ENCODE results near the gene FOXO6. TPM values are rescaled to one million over a fixed set of nuclear protein-coding genes. Genes with fewer than 3 reads are reported as not detected.
A peak's percentile ranks its signal among the peaks of the same experiment; 100 is the strongest.

Gene FOXO6
- total RNA-seq, 1 donor from 2014 or later, result not detected

DNA sequence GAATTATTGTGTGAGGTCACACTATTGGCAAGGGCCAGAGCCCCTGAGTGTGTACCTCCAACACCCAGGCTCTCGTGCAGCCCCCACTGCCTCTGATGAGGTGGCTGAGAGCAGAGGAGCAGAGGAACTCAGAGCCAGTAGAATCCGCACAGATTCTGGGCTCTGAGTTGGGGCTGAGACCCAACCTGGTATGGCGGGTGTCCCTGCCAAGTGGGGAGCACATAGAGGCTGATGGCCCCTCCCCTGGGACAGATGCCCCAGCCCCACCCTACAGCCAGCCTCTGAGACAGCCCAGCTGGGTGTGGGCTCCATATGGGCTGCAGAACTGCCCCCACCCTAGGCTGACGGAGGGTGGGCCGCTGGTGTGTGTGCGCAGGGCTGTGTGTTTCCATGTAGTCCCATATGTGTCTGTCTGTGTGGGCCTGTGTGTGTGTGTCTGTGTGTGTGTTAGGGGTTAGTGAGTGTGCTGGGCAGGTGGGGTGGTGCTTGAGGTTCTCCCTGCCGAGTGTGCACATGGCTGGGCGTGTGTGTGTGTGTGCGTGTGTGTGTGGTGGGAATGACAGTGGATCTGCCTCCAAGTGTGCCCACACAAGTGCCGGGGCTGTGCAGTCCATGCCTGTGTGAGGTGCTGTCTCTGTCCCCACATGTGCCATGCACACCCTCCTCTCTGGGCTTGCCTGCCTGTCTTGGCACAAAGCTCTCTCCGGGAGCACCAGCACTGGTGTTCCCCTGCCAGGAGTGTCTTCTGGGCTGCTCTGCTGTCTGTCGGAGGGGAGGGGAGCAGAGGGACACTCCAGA, 24.4 kb downstream of the FOXO6 start:
- no peak for ATAC-seq

DNA sequence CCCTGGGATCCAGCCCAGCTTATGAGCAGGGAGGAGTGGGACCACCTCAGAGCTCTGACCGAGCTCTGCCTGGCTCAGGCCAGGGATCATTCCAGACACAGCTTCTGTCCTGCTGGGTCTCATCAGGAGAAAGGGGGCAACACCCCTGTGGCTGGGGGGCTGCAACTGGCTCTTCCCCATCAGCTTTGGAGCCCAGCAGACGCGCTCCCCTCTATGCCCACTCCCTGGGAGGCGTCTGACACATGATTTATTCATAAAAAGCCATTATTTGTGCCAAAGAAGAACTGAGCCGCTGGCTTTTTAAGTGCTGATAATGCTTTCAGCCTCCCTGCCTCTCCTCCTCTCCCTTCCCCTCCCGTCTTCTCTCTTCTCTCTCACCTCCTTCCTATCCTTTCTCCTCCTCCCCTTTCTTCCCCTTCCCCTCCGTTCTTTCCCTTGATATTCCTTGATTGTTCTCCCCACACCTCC, 25.0 kb downstream of the FOXO6 start:
- ATAC-seq, result no peak

GRCh38 chr1:41387667-41388091, 26.4 kb downstream of the FOXO6 start:
- ATAC-seq, result peak; percentile 54

- no peak for ATAC-seq
Measured at GRCh38 chr1:41388510-41388909, 27.3 kb downstream of the FOXO6 start.

DNA sequence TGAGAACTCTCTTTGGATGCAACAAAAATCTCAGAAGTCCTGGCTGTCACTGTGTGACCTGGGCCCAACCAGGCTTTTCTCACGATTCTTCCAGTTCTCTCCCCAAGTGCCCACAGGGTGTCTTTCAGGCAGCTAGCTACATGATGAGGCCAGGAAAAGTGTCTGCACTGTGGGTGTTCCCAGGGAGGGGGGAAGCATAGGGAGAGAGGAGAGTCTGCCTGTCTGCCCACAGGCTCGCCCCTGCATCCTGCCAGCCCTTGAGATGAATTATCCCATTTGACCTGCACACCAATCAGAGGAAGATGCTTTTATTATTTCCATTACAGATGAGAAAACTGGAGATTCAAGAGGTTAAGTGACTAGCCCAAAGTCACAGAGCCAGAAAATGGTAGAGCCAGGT, 27.8 kb downstream of the FOXO6 start:
- ATAC-seq, result no peak

GRCh38 chr1:41390166-41390565, 28.9 kb downstream of the FOXO6 start:
- no peak for ATAC-seq

DNA sequence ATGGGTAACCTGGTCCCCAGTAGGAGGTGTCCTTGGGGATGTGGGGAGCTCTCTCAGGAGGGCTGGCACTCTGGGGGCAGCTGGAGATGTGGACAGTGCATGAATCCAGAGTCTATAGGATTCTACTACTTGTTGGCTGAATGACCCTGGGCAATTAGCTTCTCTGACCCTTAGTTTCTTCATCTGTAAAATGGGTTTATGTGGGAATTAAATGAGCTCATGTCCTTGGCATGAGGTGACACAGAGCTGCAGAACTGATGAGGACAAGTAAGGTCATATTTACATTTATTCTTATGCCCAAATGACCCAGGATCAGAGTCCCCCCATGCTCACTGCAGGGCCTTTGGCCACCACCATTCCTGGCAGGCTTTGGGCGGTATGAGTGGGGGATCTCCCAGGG, 29.3 kb downstream of the FOXO6 start:
- no peak for ATAC-seq

DNA sequence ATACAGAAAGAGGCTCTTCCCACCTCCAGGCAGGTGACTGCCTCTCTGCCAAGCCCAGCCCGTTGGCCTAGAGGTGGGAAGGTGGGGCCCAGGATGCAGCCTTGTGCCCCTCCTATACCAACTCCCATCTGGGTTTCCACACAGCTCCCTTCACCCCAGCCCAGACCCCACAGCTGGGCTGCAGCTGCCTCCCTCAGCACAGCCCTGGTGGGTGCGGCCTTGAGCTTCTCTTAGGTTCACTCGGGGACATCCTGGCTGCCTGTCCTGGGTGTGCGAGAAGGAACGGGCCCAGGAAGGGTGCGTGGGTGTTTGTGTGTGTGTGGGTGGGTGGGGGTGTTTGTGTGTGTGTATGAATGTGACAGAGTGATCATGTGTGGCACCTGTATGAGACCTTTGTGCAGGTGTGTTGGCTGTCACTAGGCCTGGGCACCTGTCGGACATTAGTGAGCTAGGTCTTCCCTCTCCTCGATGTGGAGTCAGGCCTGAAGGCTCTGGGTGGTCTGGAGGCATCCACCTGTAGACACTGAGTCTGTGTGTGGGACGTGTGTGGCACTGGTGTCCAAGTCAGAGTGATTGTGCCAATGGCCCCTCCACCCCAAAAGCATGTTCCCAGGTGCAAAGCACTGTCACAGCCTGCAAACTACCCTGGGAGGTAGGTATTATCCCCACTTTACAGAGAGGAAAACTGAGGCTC, 30.7 kb downstream of the FOXO6 start:
- no peak for ATAC-seq

DNA sequence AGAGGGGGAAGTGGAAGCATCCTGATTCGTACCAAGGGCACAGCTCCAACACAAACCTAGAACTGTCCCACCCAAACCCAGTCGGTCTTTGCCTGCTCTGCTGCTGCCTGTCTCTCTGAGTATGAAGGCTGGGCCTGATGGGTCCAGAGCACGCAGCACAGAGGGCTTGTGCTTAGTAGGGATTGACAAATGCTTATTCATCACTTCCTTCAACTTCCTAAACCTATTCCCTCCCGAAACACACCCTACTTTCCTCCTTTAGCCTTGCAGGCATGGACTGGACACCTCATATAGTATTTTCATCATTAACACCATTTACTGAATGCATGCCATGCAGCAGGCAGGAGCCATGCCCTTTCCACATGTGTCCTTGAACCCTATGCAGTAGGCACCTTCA, 31.3 kb downstream of the FOXO6 start:
- ATAC-seq, result no peak

GRCh38 chr1:41393716-41394368, 32.6 kb downstream of the FOXO6 start:
- no peak for ATAC-seq

- no peak for ATAC-seq
Measured at GRCh38 chr1:41394369-41394744, 33.1 kb downstream of the FOXO6 start.

GRCh38 chr1:41394959-41395956, 34.0 kb downstream of the FOXO6 start:
- peak; percentile 46 for ATAC-seq

GRCh38 chr1:41396084-41396483, 34.9 kb downstream of the FOXO6 start:
- no peak for ATAC-seq

DNA sequence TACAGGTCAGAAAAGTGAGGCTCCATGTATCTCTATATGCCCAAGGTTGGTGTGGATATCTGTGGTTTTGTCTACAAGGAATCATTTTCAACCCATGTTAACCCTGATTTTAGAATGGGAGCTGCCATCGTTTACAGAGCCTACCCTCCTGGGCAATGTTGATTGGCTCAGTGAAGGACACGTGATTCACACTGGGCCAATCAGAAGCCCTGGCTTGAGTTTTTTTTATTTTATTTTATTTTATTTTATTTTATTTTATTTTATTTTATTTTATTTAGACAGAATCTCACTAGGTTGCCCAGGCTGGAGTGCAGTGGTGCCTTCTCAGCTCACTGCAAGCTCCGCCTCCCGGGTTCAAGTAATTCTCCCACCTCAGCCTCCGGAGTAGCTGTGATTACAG, 35.8 kb downstream of the FOXO6 start:
- ATAC-seq, result no peak

GRCh38 chr1:41397753-41398330, 36.6 kb downstream of the FOXO6 start:
- no peak for ATAC-seq

DNA sequence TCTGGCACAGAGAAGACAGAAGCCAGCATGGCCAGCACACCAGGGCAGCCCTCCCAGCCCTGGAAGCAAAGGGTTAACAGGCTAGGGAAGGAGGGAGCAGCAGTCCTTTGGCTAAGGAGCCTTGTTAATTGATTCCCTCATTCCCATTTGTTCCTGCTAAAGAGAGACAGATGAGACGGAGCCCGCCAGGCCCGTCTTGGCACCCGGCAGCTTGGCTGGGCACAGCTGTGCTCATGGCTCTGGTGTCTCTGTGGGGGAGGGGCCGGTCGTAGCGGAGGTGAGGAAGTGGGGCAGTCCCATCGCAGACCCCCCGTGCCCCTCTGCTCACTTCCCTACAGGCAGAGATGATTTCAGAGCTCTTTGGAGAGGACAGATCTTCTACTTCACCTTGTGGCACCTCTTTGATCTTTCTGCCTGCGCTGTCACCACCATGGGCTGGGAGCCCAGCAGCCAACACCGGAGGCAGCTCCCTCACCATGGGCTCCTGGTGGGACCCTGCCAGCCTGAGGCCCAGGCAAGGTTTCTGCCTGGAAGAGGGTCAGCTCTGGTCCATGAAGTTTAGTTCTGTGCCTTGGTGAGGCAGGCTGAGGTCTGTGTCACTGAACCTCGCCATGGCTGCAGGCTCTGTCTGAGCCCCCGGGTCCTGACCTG, 38.0 kb downstream of the FOXO6 start:
- no peak for ATAC-seq

- no peak for ATAC-seq
Measured at GRCh38 chr1:41400225-41400624, 39.0 kb downstream of the FOXO6 start.

DNA sequence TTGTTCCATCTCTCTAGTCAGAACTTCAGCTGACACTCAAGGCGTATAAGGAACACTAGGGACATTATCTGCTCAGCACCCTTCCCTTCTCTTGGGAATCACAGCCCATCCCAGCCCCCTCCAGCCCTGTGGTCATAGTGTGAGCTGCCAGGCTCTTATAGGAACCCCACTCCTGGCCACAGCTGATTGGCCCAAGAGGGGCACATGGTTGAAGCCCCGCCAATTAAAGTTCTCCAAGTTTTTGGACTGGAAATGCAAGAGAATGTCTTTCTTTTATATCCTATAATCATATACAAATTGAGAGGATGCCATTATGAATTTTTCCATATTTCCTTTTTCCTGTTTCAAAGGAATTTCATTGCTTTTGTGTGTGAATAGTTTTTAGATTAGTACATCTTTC, 40.7 kb downstream of the FOXO6 start:
- ATAC-seq, result no peak

DNA sequence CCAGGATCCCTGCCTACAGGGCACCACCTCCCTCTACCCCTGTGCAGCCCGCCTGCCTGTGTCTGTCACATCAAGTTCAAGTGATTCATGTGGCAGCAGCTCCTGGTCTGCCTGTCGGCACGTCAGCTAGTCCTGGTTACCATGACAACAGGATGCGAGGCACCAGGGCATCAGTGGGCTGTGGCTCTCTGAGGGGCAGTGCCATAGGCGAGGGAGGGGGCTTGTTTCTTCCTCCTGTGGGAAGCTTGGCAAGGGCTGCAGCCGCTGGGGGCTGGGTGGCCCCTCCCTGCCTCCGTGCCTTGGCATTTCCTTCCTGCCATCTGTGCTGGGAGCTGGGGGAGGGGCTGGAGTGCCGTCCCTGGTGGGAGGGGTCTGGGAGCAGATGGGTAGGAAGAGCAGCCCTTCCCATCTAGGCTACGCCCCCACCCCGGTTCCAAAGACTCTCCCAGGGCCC, 43.1 kb downstream of the FOXO6 start:
- no peak for ATAC-seq

- ATAC-seq, result no peak
Measured at GRCh38 chr1:41407664-41408252, 46.5 kb downstream of the FOXO6 start.

- ATAC-seq, result no peak
Measured at GRCh38 chr1:41408691-41409090, 47.5 kb downstream of the FOXO6 start.

Measured in esophagus mucosa (tissue), 1 donor.